Uterus (tissue), 2 donors: ENCODE results near the gene CPNE9.

Experiments
- POLR2A ChIP-seq, 2 donors: fragments of 450-650 bp; IDR thresholded peaks; one replicate each; pipeline ENCODE4 v1.6.1; 2016; ENCODE audit warnings: antibody characterized with exemption in 2 of 2, mild to moderate bottlenecking in 1 of 2, moderate library complexity in 1 of 2
- TF ChIP-seq, protein P1 (sequence below), 4 experiments: fragments of 200-600 bp in 2 of 4; fragments of 450-650 bp in 2 of 4; sonication (generic) in 2 of 4; IDR thresholded peaks; one replicate each; pipeline ENCODE4 v1.5.1; 2016 to 2019; ENCODE audit warnings: antibody characterized with exemption in 4 of 4, mild to moderate bottlenecking in 2 of 4, moderate library complexity in 1 of 4

DNA sequence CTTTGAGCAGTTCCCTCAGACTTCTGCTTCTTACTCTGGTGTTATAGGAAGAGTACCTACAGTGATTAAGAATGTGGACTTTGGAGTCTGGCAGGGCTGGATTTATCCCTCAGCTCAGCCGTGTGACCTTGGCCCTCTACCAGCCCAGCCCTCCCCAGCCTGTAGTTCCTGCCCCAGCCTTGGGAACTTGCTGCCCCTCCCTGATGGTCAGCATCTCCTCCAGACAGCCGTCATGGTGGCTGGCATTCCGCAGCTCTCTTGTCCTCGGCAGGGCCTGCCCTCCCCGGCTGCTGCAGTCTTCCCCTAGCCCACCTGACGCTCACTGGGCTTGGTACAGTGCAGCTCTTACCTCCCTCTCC is 21.9 kb upstream of the CPNE9 start:
- TF ChIP-seq, protein P1, sequence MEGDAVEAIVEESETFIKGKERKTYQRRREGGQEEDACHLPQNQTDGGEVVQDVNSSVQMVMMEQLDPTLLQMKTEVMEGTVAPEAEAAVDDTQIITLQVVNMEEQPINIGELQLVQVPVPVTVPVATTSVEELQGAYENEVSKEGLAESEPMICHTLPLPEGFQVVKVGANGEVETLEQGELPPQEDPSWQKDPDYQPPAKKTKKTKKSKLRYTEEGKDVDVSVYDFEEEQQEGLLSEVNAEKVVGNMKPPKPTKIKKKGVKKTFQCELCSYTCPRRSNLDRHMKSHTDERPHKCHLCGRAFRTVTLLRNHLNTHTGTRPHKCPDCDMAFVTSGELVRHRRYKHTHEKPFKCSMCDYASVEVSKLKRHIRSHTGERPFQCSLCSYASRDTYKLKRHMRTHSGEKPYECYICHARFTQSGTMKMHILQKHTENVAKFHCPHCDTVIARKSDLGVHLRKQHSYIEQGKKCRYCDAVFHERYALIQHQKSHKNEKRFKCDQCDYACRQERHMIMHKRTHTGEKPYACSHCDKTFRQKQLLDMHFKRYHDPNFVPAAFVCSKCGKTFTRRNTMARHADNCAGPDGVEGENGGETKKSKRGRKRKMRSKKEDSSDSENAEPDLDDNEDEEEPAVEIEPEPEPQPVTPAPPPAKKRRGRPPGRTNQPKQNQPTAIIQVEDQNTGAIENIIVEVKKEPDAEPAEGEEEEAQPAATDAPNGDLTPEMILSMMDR (IDR thresholded peaks at IDR 0.05): no peak
- no peak for TF ChIP-seq POLR2A (IDR thresholded peaks at IDR 0.05)
